Fibroblast of lung (primary cell): ENCODE measurements around the gene MILR1.

ENCODE experiments used
- CTCF ChIP-seq, 2 donors: IDR thresholded peaks in 1 of 2; conservative IDR thresholded peaks in 1 of 2; 1 replicate in 1 of 2; 2 replicates in 1 of 2; pipeline ENCODE4 v1.5.1; 2011 to 2012; ENCODE audit warnings: low read length in 2 of 2, control low read depth in 1 of 2, inconsistent platforms in 1 of 2, low read depth in 1 of 2, mild to moderate bottlenecking in 1 of 2
- EZH2 ChIP-seq: IDR thresholded peaks from 2 replicates; pipeline ENCODE4 v1.5.1; 2012; ENCODE audit warnings: low read length, control low read depth, mild to moderate bottlenecking; ENCODE audit errors: missing control alignments

- peak in 1 of 2 donors; percentile 64 for TF ChIP-seq CTCF (conservative IDR thresholded peaks at IDR 0.05 in 1 of 2, IDR thresholded peaks at IDR 0.05 in 1 of 2; ENCODE audit: low read depth in 1 of 2, low read length in 2 of 2)
- no peak for TF ChIP-seq EZH2
Measured at GRCh38 chr17:64492481-64493109, 43.7 kb downstream of the MILR1 start.
